ENCODE data around the gene WDR27.

DNA sequence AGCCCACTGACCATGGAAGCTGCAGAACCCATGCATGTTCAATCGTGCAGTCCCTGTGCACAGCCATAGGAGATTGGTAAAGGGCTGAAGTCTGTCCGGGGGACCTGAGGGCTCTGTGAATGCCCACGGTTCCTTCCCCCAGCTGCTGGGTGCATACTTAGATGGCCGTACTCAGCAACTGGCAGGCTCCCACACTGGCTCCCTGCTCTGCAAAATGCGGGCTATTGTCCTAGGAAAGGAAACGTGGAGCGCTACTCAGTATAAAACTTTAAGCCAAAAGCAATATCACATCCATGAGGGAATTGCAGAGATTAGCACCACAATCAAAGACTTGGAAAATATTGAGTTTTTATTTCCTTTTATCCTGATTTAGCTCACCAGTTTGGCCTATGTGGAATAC lies 202.0 kb downstream of the WDR27 start:
- TF ChIP-seq, protein P1, sequence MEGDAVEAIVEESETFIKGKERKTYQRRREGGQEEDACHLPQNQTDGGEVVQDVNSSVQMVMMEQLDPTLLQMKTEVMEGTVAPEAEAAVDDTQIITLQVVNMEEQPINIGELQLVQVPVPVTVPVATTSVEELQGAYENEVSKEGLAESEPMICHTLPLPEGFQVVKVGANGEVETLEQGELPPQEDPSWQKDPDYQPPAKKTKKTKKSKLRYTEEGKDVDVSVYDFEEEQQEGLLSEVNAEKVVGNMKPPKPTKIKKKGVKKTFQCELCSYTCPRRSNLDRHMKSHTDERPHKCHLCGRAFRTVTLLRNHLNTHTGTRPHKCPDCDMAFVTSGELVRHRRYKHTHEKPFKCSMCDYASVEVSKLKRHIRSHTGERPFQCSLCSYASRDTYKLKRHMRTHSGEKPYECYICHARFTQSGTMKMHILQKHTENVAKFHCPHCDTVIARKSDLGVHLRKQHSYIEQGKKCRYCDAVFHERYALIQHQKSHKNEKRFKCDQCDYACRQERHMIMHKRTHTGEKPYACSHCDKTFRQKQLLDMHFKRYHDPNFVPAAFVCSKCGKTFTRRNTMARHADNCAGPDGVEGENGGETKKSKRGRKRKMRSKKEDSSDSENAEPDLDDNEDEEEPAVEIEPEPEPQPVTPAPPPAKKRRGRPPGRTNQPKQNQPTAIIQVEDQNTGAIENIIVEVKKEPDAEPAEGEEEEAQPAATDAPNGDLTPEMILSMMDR (IDR thresholded peaks at IDR 0.05; ENCODE audit: borderline replicate concordance, extremely low read depth, low read length, poor library complexity, severe bottlenecking), result no peak
- TF ChIP-seq EZH2 (IDR thresholded peaks at IDR 0.05; ENCODE audit: borderline replicate concordance, low read depth, low read length, severe bottlenecking), result no peak

Measured in DND-41 (cell line).